Endothelial cell of umbilical vein (primary cell): ENCODE results near the gene SEC63.

Source experiments
- CTCF ChIP-seq, 2 donors: IDR thresholded peaks; 1 replicate in 1 of 2; 2 replicates in 1 of 2; pipeline ENCODE4 v1.5.1; 2011; ENCODE audit warnings: low read length in 2 of 2, mild to moderate bottlenecking in 2 of 2, moderate library complexity in 2 of 2, control low read depth in 1 of 2, inconsistent platforms in 1 of 2, low read depth in 1 of 2; ENCODE audit not compliant: insufficient read depth in 1 of 2; ENCODE audit errors: extremely low read depth in 1 of 2
- JUN ChIP-seq: IDR thresholded peaks from 2 replicates; pipeline ENCODE4 v1.6.1; 2011; ENCODE audit warnings: borderline replicate concordance, low read depth; ENCODE audit not compliant: insufficient read length, insufficient read depth
- POLR2A ChIP-seq: IDR thresholded peaks from 2 replicates; pipeline ENCODE4 v1.6.1; 2012; ENCODE audit warnings: low read depth, mild to moderate bottlenecking, control low read depth, low read length
- POLR2AphosphoS5 ChIP-seq: IDR thresholded peaks from 2 replicates; pipeline ENCODE4 v1.6.1; 2012; ENCODE audit warnings: low read depth, mild to moderate bottlenecking, control low read depth, low read length, moderate library complexity; ENCODE audit not compliant: insufficient read depth
- TF ChIP-seq, protein P1 (sequence below): IDR thresholded peaks from 2 replicates; pipeline ENCODE4 v1.6.1; 2011; ENCODE audit not compliant: insufficient read depth, insufficient read length

- no peak for TF ChIP-seq CTCF (IDR thresholded peaks at IDR 0.05; ENCODE audit: extremely low read depth in 1 of 2, insufficient read depth in 1 of 2, low read depth in 1 of 2, low read length in 2 of 2)
- TF ChIP-seq JUN = no peak
- TF ChIP-seq, protein P1, sequence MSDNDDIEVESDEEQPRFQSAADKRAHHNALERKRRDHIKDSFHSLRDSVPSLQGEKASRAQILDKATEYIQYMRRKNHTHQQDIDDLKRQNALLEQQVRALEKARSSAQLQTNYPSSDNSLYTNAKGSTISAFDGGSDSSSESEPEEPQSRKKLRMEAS = no peak
- TF ChIP-seq POLR2AphosphoS5 = no peak
- no peak for TF ChIP-seq POLR2A
These were observed 112.2 kb downstream of the SEC63 start for GRCh38 chr6:107845777-107846176.
